ENCODE measurements around the gene MBOAT7. TPM values are rescaled to one million over a fixed set of nuclear protein-coding genes. Genes with fewer than 3 reads are reported as not detected.

Gene MBOAT7
- polyA plus RNA-seq, 1 of the 3 experiments (the other 2 are of a cell fraction) = 80.8 TPM

GRCh38 chr19:54162241-54162805, 27.1 kb downstream of the MBOAT7 start:
- Histone ChIP-seq H3K9me3 (no peaks in the 10 kb centered on the region), H2AFZ (ENCODE audit: low read depth) (no peak overlapping the region), H4K20me1 (ENCODE audit: insufficient read depth) (no peaks in the 10 kb centered on the region), H3K36me3 (replicated peaks in 1 of 2; ENCODE audit: control insufficient read depth in 1 of 2, insufficient read depth in 2 of 2, low read length in 1 of 2) (peaks cover 0 to 8% of the 10 kb centered on the region in 2 experiments), H3K4me1 (ENCODE audit: control insufficient read depth in 1 of 2, insufficient read depth in 2 of 2, low read depth in 1 of 2, low read length in 1 of 2) (peaks cover 7 to 19% of the 10 kb centered on the region in 2 experiments; a peak in 2 of 4 replicates), H3K27ac (ENCODE audit: low read depth in 2 of 2, low read length in 1 of 2) (no peak overlapping the region), H3K9ac (no peak overlapping the region), H3K9me2 (no peaks in the 10 kb centered on the region), H3K4me3 (ENCODE audit: low read depth in 2 of 2, low read length in 1 of 2) (peak overlapping the region; percentile 33 to 43; a peak in 3 of 4 replicates), H3K79me2 (ENCODE audit: insufficient read depth) (peaks cover 19% of the 10 kb centered on the region; the same call in 1 of the 2 replicates), H3F3A (replicated peaks; ENCODE audit: insufficient read depth) (no peaks in the 10 kb centered on the region), H3K27me3 (ENCODE audit: insufficient read depth) (no peaks in the 10 kb centered on the region), H3K4me2 (0 out of 2 replicates have a peak overlapping the region, but pooled peaks have one; percentile 19)
- 35% methylated on average over 19 of the region's 35 CpGs for WGBS (ENCODE audit: low lambda C conversion rate)
- ChIA-PET CTCF (no interaction called here), POLR2A (no interaction called here)
- peak; percentile 79 for DNase-seq
- TF ChIP-seq REST (IDR thresholded peaks at IDR 0.05; ENCODE audit: low read depth, low read length) (no peak), MEF2A (IDR thresholded peaks at IDR 0.05; ENCODE audit: borderline replicate concordance, low read depth) (no peak), IRF3 (IDR thresholded peaks at IDR 0.05; ENCODE audit: low read depth, low read length) (no peak), FOSL2 (IDR thresholded peaks at IDR 0.05; ENCODE audit: borderline replicate concordance, low read depth) (no peak), SMC3 (IDR thresholded peaks at IDR 0.05; ENCODE audit: low read depth, low read length) (no peak), TEAD4 (IDR thresholded peaks at IDR 0.05; ENCODE audit: borderline replicate concordance, insufficient read depth) (no peak)

- POLR2A ChIA-PET = no interaction called here
- no peak for DNase-seq
- TF ChIP-seq MAX (IDR thresholded peaks at IDR 0.05; ENCODE audit: low read depth) (no peak), NFIC (IDR thresholded peaks at IDR 0.05; ENCODE audit: borderline replicate concordance) (no peak), FOSL2 (IDR thresholded peaks at IDR 0.05; ENCODE audit: borderline replicate concordance, low read depth) (no peak), TCF12 (IDR thresholded peaks at IDR 0.05) (no peak), YY1 (IDR thresholded peaks at IDR 0.05; ENCODE audit: low read depth) (no peak), TAF1 (IDR thresholded peaks at IDR 0.05; ENCODE audit: borderline replicate concordance, low read depth, low read length) (no peak)
- Histone ChIP-seq H3K27ac (ENCODE audit: low read depth in 2 of 2, low read length in 1 of 2) (peak overlapping the region in 1 of 2 experiments; percentile 82; a peak in 1 of 4 replicates), H3F3A (replicated peaks; ENCODE audit: insufficient read depth) (no peaks in the 10 kb centered on the region), H3K9me3 (no peaks in the 10 kb centered on the region), H2AFZ (ENCODE audit: low read depth) (no peak overlapping the region), H3K79me2 (ENCODE audit: insufficient read depth) (peaks cover 19% of the 10 kb centered on the region; the same call in 1 of the 2 replicates), H3K9ac (peak overlapping the region; percentile 78; the same call in 1 of the 2 replicates), H3K4me1 (ENCODE audit: control insufficient read depth in 1 of 2, insufficient read depth in 2 of 2, low read depth in 1 of 2, low read length in 1 of 2) (peaks cover 7 to 19% of the 10 kb centered on the region in 2 experiments; a peak in 2 of 4 replicates), H3K36me3 (replicated peaks in 1 of 2; ENCODE audit: control insufficient read depth in 1 of 2, insufficient read depth in 2 of 2, low read length in 1 of 2) (peaks cover 13 to 20% of the 10 kb centered on the region in 2 experiments), H3K9me2 (no peaks in the 10 kb centered on the region), H3K4me3 (ENCODE audit: low read depth in 2 of 2, low read length in 1 of 2) (peak overlapping the region; percentile 80 to 83), H3K4me2 (peak overlapping the region; percentile 93), H3K27me3 (ENCODE audit: insufficient read depth) (no peaks in the 10 kb centered on the region), H4K20me1 (ENCODE audit: insufficient read depth) (no peaks in the 10 kb centered on the region)
- 35% methylated on average over 13 of the region's 13 CpGs for WGBS (ENCODE audit: low lambda C conversion rate)
- CTCF ChIA-PET = interaction anchor here (1.8 kb wide), 1 partner anchor 22 kb away, joined by 5 read pairs; no protein-coding TSS in a partner anchor
Observed at GRCh38 chr19:54160854-54161253, 28.5 kb downstream of the MBOAT7 start.

All from SK-N-SH (cell line).